ENCODE results near the gene SERPINE3.

DNA sequence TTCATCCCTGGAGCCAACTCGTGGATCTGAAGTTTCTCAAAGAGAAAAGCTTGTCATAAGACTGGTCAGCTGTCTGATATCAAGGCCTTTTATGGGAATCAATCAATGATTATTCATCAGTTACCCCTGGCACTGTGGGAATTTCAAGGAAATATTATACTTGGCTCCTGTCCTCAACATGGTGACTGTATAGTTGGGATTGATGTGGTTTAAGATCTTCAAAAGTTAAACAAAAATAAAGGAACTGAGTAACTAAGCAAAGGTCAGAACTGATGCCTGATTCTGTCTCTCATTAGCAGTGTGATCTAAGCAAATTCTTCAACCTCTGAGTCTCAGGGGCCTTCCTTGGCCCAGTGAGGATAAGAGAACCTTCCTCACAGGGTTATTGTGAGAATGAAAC is 22.2 kb upstream of the SERPINE3 start:
- TF ChIP-seq, protein P1, sequence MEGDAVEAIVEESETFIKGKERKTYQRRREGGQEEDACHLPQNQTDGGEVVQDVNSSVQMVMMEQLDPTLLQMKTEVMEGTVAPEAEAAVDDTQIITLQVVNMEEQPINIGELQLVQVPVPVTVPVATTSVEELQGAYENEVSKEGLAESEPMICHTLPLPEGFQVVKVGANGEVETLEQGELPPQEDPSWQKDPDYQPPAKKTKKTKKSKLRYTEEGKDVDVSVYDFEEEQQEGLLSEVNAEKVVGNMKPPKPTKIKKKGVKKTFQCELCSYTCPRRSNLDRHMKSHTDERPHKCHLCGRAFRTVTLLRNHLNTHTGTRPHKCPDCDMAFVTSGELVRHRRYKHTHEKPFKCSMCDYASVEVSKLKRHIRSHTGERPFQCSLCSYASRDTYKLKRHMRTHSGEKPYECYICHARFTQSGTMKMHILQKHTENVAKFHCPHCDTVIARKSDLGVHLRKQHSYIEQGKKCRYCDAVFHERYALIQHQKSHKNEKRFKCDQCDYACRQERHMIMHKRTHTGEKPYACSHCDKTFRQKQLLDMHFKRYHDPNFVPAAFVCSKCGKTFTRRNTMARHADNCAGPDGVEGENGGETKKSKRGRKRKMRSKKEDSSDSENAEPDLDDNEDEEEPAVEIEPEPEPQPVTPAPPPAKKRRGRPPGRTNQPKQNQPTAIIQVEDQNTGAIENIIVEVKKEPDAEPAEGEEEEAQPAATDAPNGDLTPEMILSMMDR (IDR thresholded peaks at IDR 0.05; ENCODE audit: poor library complexity, severe bottlenecking): no peak
- TF ChIP-seq, protein P2, sequence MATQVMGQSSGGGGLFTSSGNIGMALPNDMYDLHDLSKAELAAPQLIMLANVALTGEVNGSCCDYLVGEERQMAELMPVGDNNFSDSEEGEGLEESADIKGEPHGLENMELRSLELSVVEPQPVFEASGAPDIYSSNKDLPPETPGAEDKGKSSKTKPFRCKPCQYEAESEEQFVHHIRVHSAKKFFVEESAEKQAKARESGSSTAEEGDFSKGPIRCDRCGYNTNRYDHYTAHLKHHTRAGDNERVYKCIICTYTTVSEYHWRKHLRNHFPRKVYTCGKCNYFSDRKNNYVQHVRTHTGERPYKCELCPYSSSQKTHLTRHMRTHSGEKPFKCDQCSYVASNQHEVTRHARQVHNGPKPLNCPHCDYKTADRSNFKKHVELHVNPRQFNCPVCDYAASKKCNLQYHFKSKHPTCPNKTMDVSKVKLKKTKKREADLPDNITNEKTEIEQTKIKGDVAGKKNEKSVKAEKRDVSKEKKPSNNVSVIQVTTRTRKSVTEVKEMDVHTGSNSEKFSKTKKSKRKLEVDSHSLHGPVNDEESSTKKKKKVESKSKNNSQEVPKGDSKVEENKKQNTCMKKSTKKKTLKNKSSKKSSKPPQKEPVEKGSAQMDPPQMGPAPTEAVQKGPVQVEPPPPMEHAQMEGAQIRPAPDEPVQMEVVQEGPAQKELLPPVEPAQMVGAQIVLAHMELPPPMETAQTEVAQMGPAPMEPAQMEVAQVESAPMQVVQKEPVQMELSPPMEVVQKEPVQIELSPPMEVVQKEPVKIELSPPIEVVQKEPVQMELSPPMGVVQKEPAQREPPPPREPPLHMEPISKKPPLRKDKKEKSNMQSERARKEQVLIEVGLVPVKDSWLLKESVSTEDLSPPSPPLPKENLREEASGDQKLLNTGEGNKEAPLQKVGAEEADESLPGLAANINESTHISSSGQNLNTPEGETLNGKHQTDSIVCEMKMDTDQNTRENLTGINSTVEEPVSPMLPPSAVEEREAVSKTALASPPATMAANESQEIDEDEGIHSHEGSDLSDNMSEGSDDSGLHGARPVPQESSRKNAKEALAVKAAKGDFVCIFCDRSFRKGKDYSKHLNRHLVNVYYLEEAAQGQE (IDR thresholded peaks at IDR 0.05; ENCODE audit: borderline replicate concordance): no peak
